Measurements from ENCODE around the gene LAPTM4A. TPM values are rescaled to one million over a fixed set of nuclear protein-coding genes. Genes with fewer than 3 reads are reported as not detected.

The LAPTM4A gene
- total RNA-seq, 1 experiment from 2014 or later = 131 TPM

DNA sequence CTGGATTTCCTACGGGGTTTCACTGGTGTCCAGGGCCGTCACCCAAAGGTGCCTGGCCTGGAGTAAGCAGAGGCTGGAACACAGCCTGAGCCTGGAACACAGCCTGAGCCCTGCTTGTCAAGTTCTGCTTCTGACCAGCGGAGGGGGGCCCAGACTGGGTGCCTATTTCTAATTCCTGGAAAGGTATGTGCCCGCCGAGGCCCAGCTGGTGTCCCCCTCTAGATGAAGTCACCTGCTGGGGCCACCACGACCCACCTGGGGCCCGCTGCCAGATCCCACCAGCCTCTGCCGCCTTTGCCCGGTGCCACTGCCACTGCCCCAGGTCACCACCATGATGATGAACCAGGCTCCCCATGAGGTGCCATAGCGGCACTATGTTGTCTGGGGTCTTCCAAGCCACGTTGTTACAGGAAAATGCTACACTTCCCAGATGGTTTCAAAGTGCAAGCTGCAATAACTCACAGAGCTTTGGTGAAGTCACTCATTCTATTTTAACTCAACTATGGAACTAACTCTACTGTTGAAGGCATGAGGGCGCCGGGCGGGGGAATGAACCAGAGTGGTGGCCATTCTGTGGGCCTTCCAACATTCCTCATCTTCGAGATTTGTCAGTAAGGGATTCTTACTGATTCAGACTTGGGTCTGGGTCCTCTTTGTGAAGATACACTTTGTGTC, 40.9 kb upstream of the LAPTM4A start:
- Histone ChIP-seq H2BK5ac (ENCODE audit: insufficient read length, low read length) (no peak overlapping the region), H3K4me2 (ENCODE audit: insufficient read depth, insufficient read length, low read length) (no peak overlapping the region), H4K5ac (ENCODE audit: insufficient read length, low read depth, low read length) (no peak overlapping the region)

More for the DNA sequence above, 40.9 kb upstream of the LAPTM4A start:
- no peak overlapping the region for H3T11ph ChIP-seq (ENCODE audit: low read length)
- Mint-ChIP-seq H3K27ac (no peak overlapping the region), H3K36me3 (ENCODE audit: insufficient read depth in 1 of 3, low read depth in 3 of 3) (no peaks in the 10 kb centered on the region), H3K4me3 (no peak overlapping the region), H3K4me1 (peaks cover 19 to 30% of the 10 kb centered on the region in 2 experiments), H3K27me3 (ENCODE audit: low read depth) (peaks cover 6% of the 10 kb centered on the region), H3K9me3 (no peaks in the 10 kb centered on the region)
- TF ChIP-seq, protein P1, sequence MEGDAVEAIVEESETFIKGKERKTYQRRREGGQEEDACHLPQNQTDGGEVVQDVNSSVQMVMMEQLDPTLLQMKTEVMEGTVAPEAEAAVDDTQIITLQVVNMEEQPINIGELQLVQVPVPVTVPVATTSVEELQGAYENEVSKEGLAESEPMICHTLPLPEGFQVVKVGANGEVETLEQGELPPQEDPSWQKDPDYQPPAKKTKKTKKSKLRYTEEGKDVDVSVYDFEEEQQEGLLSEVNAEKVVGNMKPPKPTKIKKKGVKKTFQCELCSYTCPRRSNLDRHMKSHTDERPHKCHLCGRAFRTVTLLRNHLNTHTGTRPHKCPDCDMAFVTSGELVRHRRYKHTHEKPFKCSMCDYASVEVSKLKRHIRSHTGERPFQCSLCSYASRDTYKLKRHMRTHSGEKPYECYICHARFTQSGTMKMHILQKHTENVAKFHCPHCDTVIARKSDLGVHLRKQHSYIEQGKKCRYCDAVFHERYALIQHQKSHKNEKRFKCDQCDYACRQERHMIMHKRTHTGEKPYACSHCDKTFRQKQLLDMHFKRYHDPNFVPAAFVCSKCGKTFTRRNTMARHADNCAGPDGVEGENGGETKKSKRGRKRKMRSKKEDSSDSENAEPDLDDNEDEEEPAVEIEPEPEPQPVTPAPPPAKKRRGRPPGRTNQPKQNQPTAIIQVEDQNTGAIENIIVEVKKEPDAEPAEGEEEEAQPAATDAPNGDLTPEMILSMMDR (conservative IDR thresholded peaks at IDR 0.05) = no peak
- H4K8ac ChIP-seq (replicated peaks; ENCODE audit: insufficient read length, low read depth, low read length) = no peak overlapping the region
- H3K18ac ChIP-seq (ENCODE audit: insufficient read length, low read depth, low read length) = no peak overlapping the region
- DNase-seq = no peak
- H3K4me1 ChIP-seq (ENCODE audit: insufficient read depth, low read length) = no peaks in the 10 kb centered on the region; the same call in 1 of the 2 replicates
- H2AFZ ChIP-seq (ENCODE audit: low read length) = no peak overlapping the region
- no peak overlapping the region for H3K4ac ChIP-seq (ENCODE audit: low read depth, low read length)
- H3K9me3 ChIP-seq (ENCODE audit: control insufficient read depth, low read depth, low read length) = no peaks in the 10 kb centered on the region
- H2BK120ac ChIP-seq (ENCODE audit: low read depth, low read length, poor library complexity, severe bottlenecking) = no peak overlapping the region
- H2AK5ac ChIP-seq (ENCODE audit: insufficient read length, low read length) = no peak overlapping the region
- no peak overlapping the region for H2BK15ac ChIP-seq (ENCODE audit: low read depth, low read length)
- no peaks in the 10 kb centered on the region for H4K20me1 ChIP-seq (ENCODE audit: control insufficient read depth, insufficient read depth, insufficient read length)
- no peak overlapping the region for H3K23ac ChIP-seq (ENCODE audit: insufficient read length, low read depth, low read length)
- no peak overlapping the region for H3K9ac ChIP-seq (ENCODE audit: extremely low read depth, insufficient read length, low read length)
- H2BK20ac ChIP-seq (ENCODE audit: low read depth, low read length, poor library complexity, severe bottlenecking) = no peak overlapping the region
- no peaks in the 10 kb centered on the region for H3K23me2 ChIP-seq (ENCODE audit: insufficient read length, low read depth, low read length, poor library complexity, severe bottlenecking)
- no CpG with 5 or more reads among the region's 15 CpGs for WGBS (ENCODE audit: extremely low coverage, insufficient read length, low lambda C conversion rate)
- H3K56ac ChIP-seq (ENCODE audit: insufficient read length, low read depth, low read length) = no peak overlapping the region
- H2BK12ac ChIP-seq (ENCODE audit: insufficient read length, low read depth, low read length) = no peak overlapping the region
- H3K14ac ChIP-seq (ENCODE audit: insufficient read depth, low read length) = no peak overlapping the region
- no peaks in the 10 kb centered on the region for H3K27me3 ChIP-seq (ENCODE audit: insufficient read depth, low read length)
- H3K79me1 ChIP-seq (ENCODE audit: insufficient read depth, low read depth, low read length, poor library complexity, severe bottlenecking) = no peaks in the 10 kb centered on the region
- no peak overlapping the region for H4K91ac ChIP-seq (ENCODE audit: insufficient read length, low read depth, low read length)
- no peak overlapping the region for H3K27ac ChIP-seq (ENCODE audit: insufficient read length, low read depth, low read length)
- no peaks in the 10 kb centered on the region for H3K79me2 ChIP-seq (ENCODE audit: insufficient read depth, low read length)

All from H9 (cell line).